Panc1 (cell line): Measurements from ENCODE around the gene OR2T35.

ENCODE experiments used
- CTCF ChIP-seq: fragments of 450-650 bp; IDR thresholded peaks from 2 replicates; pipeline ENCODE4 v1.5.1; 2017; ENCODE audit warnings: mild to moderate bottlenecking
- TCF7L2 ChIP-seq: IDR thresholded peaks from 2 replicates; pipeline ENCODE4 v1.6.1; 2011; ENCODE audit warnings: mild to moderate bottlenecking, low read depth, low read length, inconsistent platforms

GRCh38 chr1:248627971-248628844, 16.9 kb downstream of the OR2T35 start:
- TF ChIP-seq TCF7L2, result no peak
- TF ChIP-seq CTCF, result no peak
